ENCODE measurements around the gene TEAD4.

Gene TEAD4

GRCh38 chr12:2933586-2933985 is 25.6 kb upstream of the TEAD4 start:
- no peaks in the 10 kb centered on the region for H3K79me2 ChIP-seq (ENCODE audit: low read length)
- no peak overlapping the region for H3K4me2 ChIP-seq (ENCODE audit: low read length)
- no peaks in the 10 kb centered on the region for H3K9me3 ChIP-seq (ENCODE audit: insufficient read depth, low read length)
- no peak for TF ChIP-seq EZH2phosphoT487 (IDR thresholded peaks at IDR 0.05; ENCODE audit: low read depth)
- TF ChIP-seq CTCF (IDR thresholded peaks at IDR 0.05; ENCODE audit: low read depth, low read length): no peak
- no peak overlapping the region for H3K9ac ChIP-seq (ENCODE audit: low read length)
- H3K36me3 ChIP-seq (replicated peaks; ENCODE audit: low read depth, low read length): peaks cover 2% of the 10 kb centered on the region
- no peaks in the 10 kb centered on the region for H4K20me1 ChIP-seq (ENCODE audit: insufficient read depth, low read length)
- no peak overlapping the region for H3K27ac ChIP-seq (ENCODE audit: low read length)
- no peaks in the 10 kb centered on the region for H3K27me3 ChIP-seq (ENCODE audit: low read depth, low read length)
- H2AFZ ChIP-seq (ENCODE audit: low read depth, low read length): no peak overlapping the region
- H3K4me1 ChIP-seq (ENCODE audit: low read length): no peaks in the 10 kb centered on the region
- H3K4me3 ChIP-seq (ENCODE audit: low read length): no peak overlapping the region

- H3K4me1 ChIP-seq (ENCODE audit: low read length): no peaks in the 10 kb centered on the region
- no peak overlapping the region for H3K27ac ChIP-seq (ENCODE audit: low read length)
- no peaks in the 10 kb centered on the region for H3K9me3 ChIP-seq (ENCODE audit: insufficient read depth, low read length)
- H2AFZ ChIP-seq (ENCODE audit: low read depth, low read length): no peak overlapping the region
- no peaks in the 10 kb centered on the region for H3K79me2 ChIP-seq (ENCODE audit: low read length)
- H3K4me2 ChIP-seq (ENCODE audit: low read length): no peak overlapping the region
- TF ChIP-seq EZH2phosphoT487 (IDR thresholded peaks at IDR 0.05; ENCODE audit: low read depth) (no peak), CTCF (IDR thresholded peaks at IDR 0.05; ENCODE audit: low read depth, low read length) (no peak)
- H4K20me1 ChIP-seq (ENCODE audit: insufficient read depth, low read length): no peaks in the 10 kb centered on the region
- H3K36me3 ChIP-seq (replicated peaks; ENCODE audit: low read depth, low read length): peaks cover 2% of the 10 kb centered on the region
- no peaks in the 10 kb centered on the region for H3K27me3 ChIP-seq (ENCODE audit: low read depth, low read length)
- H3K9ac ChIP-seq (ENCODE audit: low read length): no peak overlapping the region
- H3K4me3 ChIP-seq (ENCODE audit: low read length): no peak overlapping the region
Observed at GRCh38 chr12:2934371-2934770, 24.8 kb upstream of the TEAD4 start.

DNA sequence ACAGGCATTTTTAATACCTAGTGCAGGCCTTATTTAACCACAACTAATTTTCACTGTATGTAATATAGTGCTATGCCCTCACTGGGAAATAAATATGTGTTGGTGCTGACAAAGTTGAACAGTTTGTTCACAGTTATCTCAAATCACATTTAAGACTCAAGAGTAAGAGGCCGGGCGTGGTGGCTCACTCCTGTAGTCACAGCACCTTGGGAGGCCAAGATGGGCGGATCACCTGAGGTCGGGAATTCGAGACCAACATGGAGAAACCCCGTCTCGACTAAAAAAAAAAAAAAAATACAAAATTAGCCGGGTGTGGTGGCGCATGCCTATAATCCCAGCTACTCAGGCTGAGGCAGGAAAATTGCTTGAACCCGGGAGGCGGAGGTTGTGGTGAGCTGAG is 22.9 kb upstream of the TEAD4 start:
- H3K4me2 ChIP-seq (ENCODE audit: low read length): no peak overlapping the region

GRCh38 chr12:2937500-2937899 is 21.7 kb upstream of the TEAD4 start:
- no peak for TF ChIP-seq CTCF (IDR thresholded peaks at IDR 0.05; ENCODE audit: low read depth, low read length)
- no peak for TF ChIP-seq EZH2phosphoT487 (IDR thresholded peaks at IDR 0.05; ENCODE audit: low read depth)
- Histone ChIP-seq H4K20me1 (ENCODE audit: insufficient read depth, low read length) (no peaks in the 10 kb centered on the region), H3K27ac (ENCODE audit: low read length) (no peak overlapping the region), H2AFZ (ENCODE audit: low read depth, low read length) (no peak overlapping the region), H3K27me3 (ENCODE audit: low read depth, low read length) (no peaks in the 10 kb centered on the region), H3K79me2 (ENCODE audit: low read length) (no peaks in the 10 kb centered on the region), H3K36me3 (replicated peaks; ENCODE audit: low read depth, low read length) (no peaks in the 10 kb centered on the region), H3K9me3 (ENCODE audit: insufficient read depth, low read length) (no peaks in the 10 kb centered on the region), H3K4me3 (ENCODE audit: low read length) (no peak overlapping the region), H3K4me1 (ENCODE audit: low read length) (no peaks in the 10 kb centered on the region), H3K9ac (ENCODE audit: low read length) (no peak overlapping the region), H3K4me2 (ENCODE audit: low read length) (no peak overlapping the region)

More for the DNA sequence above, 22.9 kb upstream of the TEAD4 start:
- Histone ChIP-seq H3K9me3 (ENCODE audit: insufficient read depth, low read length) (no peaks in the 10 kb centered on the region), H3K4me3 (ENCODE audit: low read length) (no peak overlapping the region), H3K79me2 (ENCODE audit: low read length) (no peaks in the 10 kb centered on the region), H3K9ac (ENCODE audit: low read length) (no peak overlapping the region), H4K20me1 (ENCODE audit: insufficient read depth, low read length) (no peaks in the 10 kb centered on the region), H3K27me3 (ENCODE audit: low read depth, low read length) (no peaks in the 10 kb centered on the region), H3K4me1 (ENCODE audit: low read length) (no peaks in the 10 kb centered on the region), H2AFZ (ENCODE audit: low read depth, low read length) (no peak overlapping the region), H3K27ac (ENCODE audit: low read length) (no peak overlapping the region), H3K36me3 (replicated peaks; ENCODE audit: low read depth, low read length) (no peaks in the 10 kb centered on the region)
- TF ChIP-seq EZH2phosphoT487 (IDR thresholded peaks at IDR 0.05; ENCODE audit: low read depth) (no peak), CTCF (IDR thresholded peaks at IDR 0.05; ENCODE audit: low read depth, low read length) (no peak)
